Astrocyte (in vitro differentiated cells and primary cell): ENCODE results near the gene GRM5.

Experiments
- CTCF ChIP-seq: IDR thresholded peaks from 2 replicates; pipeline ENCODE4 v1.5.1; 2011; ENCODE audit warnings: low read depth, mild to moderate bottlenecking, inconsistent platforms, low read length, moderate library complexity; ENCODE audit not compliant: insufficient read depth
- EZH2 ChIP-seq: IDR thresholded peaks from 2 replicates; pipeline ENCODE4 v1.6.1; 2012; ENCODE audit warnings: mild to moderate bottlenecking, low read length, inconsistent platforms; ENCODE audit not compliant: insufficient read depth

DNA sequence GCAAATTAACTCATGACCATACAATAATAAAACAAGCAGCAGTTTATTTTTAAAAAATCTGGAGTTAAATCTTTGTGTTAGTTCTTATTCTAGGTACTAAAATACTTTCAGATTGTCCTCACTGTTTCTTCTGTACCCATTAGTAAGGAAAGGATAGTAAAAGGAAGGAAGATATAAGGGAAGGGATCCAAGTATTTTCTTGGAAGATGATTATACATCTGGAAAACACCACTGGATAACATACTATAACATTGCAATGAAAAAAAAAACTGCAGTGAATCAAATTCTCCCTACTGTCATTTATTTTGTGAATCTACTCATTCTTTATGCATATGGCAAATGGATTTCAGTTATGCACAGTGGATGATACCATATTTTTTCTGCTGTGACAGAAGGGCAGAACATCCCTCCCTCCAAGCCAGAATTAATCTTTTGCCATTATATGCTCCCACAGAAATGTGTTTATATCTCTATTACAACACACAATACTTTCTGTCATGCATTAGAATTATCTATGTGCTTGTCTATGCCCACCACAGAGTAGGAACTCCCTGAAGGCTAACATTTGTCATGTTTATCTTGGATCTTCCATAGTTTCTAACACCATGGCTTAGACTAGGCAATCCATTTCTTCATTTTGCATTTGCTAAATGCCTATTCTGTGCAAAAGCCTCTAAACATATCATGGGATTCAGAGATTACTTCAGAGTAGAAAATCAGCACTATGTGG, 446.0 kb downstream of the GRM5 start:
- no peak for TF ChIP-seq CTCF
- TF ChIP-seq EZH2: no peak
